Osteoblast (primary cell): ENCODE results near the gene CNOT8. TPM values are rescaled to one million over a fixed set of nuclear protein-coding genes. Genes with fewer than 3 reads are reported as not detected.

Source experiments
- DNase-seq: peaks from one replicate; pipeline ENCODE4 v3.0.0; 2011; ENCODE audit warnings: low spot score, mixed read lengths; ENCODE audit not compliant: insufficient read length; ENCODE audit errors: missing footprints
- H2AFZ ChIP-seq: 2 replicates; pipeline ENCODE4 v1.6.0; 2011; ENCODE audit warnings: mild to moderate bottlenecking, low read length
- H3K27ac ChIP-seq: 2 replicates; pipeline ENCODE4 v1.5.1; 2011; ENCODE audit warnings: mild to moderate bottlenecking, low read depth, low read length, moderate library complexity
- H3K27me3 ChIP-seq: 2 replicates; pipeline ENCODE4 v1.6.0; 2012; ENCODE audit warnings: mild to moderate bottlenecking, control low read depth, inconsistent platforms, low read length, moderate library complexity; ENCODE audit not compliant: insufficient read depth
- H3K36me3 ChIP-seq: 2 replicates; pipeline ENCODE4 v1.5.1; 2011; ENCODE audit warnings: mild to moderate bottlenecking, low read length, control low read depth, moderate library complexity; ENCODE audit not compliant: insufficient read depth
- H3K4me1 ChIP-seq: 2 replicates; pipeline ENCODE4 v1.5.1; 2011; ENCODE audit warnings: mild to moderate bottlenecking, low read length, control low read depth, moderate library complexity; ENCODE audit not compliant: insufficient read depth
- H3K4me2 ChIP-seq: 2 replicates; pipeline ENCODE4 v1.6.0; 2011; ENCODE audit warnings: mild to moderate bottlenecking, low read length; ENCODE audit not compliant: insufficient read depth
- H3K4me3 ChIP-seq: fragments of 200-600 bp; sonication (generic); 3 replicates; pipeline ENCODE4 v1.5.1; 2012; ENCODE audit warnings: mild to moderate bottlenecking, low read length, inconsistent platforms; ENCODE audit not compliant: insufficient read depth
- H3K79me2 ChIP-seq: 2 replicates; pipeline ENCODE4 v1.6.0; 2012; ENCODE audit warnings: mild to moderate bottlenecking, low read length, control low read depth, inconsistent platforms; ENCODE audit not compliant: insufficient read depth
- H3K9me3 ChIP-seq: 2 replicates; pipeline ENCODE4 v1.5.1; 2011; ENCODE audit warnings: low read depth, low read length, control low read depth
- H4K20me1 ChIP-seq: 2 replicates; pipeline ENCODE4 v1.6.0; 2012; ENCODE audit warnings: mild to moderate bottlenecking, low read length, control low read depth; ENCODE audit not compliant: insufficient read depth
- CTCF ChIP-seq: IDR thresholded peaks from 2 replicates; pipeline ENCODE4 v1.5.1; 2011; ENCODE audit warnings: mild to moderate bottlenecking, low read depth, low read length, moderate library complexity; ENCODE audit errors: extremely low read depth
- total RNA-seq: library from RNA; depleted of rRNA; stranded (reverse); fragments of >200 nt; gene quantifications from 2 replicates; pipeline ENCODE4 v1.2.3, GENCODE V29; 2012

CNOT8 gene
- total RNA-seq, 1 donor, result 55.7 TPM

DNA sequence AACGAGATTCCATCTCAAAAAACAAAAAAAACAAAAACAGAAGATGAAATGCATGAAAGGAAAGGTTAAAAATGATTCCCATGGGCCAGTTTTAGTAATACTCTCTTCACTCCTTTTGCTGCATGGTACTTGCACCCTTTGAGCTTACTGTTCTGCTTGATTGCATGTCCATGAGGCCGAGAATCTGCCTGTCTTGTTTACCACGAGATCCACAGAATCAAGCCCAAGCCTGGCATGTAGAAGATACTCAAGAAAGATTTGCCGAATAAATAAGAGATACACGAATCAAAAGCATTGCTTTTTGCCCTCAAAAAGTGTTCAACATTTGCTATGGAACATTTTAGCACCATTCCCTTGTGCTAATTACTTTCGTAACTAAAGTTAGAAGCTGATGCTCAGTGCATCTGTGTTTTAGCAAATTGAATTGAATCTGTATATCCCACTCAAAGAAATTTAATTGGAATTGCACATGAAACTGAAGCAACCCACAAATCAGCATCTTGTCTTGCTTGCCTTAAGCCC lies 9.1 kb upstream of the CNOT8 start:
- no peaks in the 10 kb centered on the region for H3K79me2 ChIP-seq
- H3K4me3 ChIP-seq, result peak overlapping the region; percentile 79
- peak overlapping the region; percentile 76 for H3K27ac ChIP-seq
- no peak for DNase-seq
- H4K20me1 ChIP-seq, result no peaks in the 10 kb centered on the region
- H3K36me3 ChIP-seq, result no peaks in the 10 kb centered on the region
- peak overlapping the region; percentile 88 for H2AFZ ChIP-seq
- H3K4me2 ChIP-seq, result peak overlapping the region; percentile 87
- H3K9me3 ChIP-seq, result no peaks in the 10 kb centered on the region
- H3K4me1 ChIP-seq, result peaks cover 22% of the 10 kb centered on the region
- no peaks in the 10 kb centered on the region for H3K27me3 ChIP-seq
- TF ChIP-seq CTCF, result no peak

DNA sequence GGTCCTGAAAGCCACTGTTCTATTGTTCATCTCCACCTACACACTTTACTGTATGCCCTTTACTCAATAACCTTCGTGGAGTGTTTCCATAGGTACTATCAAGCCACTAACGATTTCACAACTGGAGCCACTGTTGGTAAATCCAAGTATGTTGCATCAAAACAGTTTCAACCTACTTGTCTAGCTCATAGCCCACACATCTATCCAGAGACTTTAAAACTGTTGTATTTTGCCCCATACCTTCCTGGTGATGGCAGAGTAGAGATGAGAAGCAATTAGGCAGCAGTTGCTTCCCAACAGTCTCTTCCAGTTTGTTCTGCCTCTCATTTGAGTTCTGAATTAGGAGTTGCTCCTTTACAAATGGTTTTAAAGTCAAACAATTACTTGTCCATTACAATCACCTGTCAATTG lies 8.6 kb upstream of the CNOT8 start:
- DNase-seq, result peak; percentile 72
- peaks cover 22% of the 10 kb centered on the region for H3K4me1 ChIP-seq
- no peaks in the 10 kb centered on the region for H3K79me2 ChIP-seq
- no peaks in the 10 kb centered on the region for H4K20me1 ChIP-seq
- H3K27ac ChIP-seq, result peak overlapping the region; percentile 76
- peak overlapping the region; percentile 88 for H2AFZ ChIP-seq
- H3K27me3 ChIP-seq, result no peaks in the 10 kb centered on the region
- H3K4me3 ChIP-seq, result peak overlapping the region; percentile 79
- peak overlapping the region; percentile 87 for H3K4me2 ChIP-seq
- H3K36me3 ChIP-seq, result no peaks in the 10 kb centered on the region
- H3K9me3 ChIP-seq, result no peaks in the 10 kb centered on the region
- TF ChIP-seq CTCF, result no peak

DNA sequence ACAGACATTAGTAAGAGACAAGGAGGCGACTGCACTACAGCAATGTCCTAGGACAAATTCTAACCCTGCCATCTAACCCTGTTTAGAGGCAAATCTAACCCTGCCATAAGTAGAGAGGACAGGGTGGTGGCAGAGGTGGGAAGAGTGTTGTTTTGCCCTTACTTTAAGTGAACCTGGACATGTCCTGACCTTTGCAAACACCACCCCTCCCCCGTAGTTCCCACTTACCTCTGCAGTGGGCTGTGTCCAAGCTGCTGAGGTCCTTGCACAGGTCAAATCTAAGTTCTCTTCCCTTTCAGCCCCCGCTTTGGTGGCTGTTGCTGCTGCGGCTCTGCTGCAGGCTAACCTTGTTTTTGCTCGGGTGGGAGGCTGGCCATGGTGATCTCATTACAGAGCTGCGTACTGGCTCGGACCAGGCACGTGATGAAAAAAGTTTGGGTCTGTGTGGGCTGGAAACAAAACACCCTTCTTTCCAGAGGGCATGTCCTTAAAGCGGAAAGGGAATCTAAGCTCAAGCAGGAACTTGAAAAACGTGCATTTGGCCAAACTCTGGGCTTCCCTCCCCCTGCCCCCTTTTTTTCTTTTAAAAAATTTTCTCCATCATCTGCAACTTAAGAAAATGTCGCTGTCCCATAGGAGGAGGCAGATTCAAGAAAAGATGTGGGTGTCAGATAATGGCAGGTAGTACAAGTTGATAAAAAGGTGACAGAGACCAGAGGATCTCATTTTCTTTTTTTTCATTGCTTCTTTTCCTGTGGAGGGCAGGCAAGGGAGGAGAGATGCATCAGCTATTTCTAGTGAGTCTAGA lies 8.0 kb upstream of the CNOT8 start, which contains the start of gene FAXDC2:
Gene FAXDC2 (minus strand): TSS at position 349 of the 808 bp plus-strand sequence. CDS start 12,425 bp downstream, outside the sequence.
- no peak for TF ChIP-seq CTCF
- no peaks in the 10 kb centered on the region for H3K36me3 ChIP-seq
- peak within 1 kb of the TSS; percentile 79 for H3K4me3 ChIP-seq
- no peaks in the 10 kb centered on the region for H3K27me3 ChIP-seq
- no peaks in the 10 kb centered on the region for H3K79me2 ChIP-seq
- H2AFZ ChIP-seq, result peak within 1 kb of the TSS; percentile 88
- peak; percentile 95 for DNase-seq
- H4K20me1 ChIP-seq, result no peaks in the 10 kb centered on the region
- H3K9me3 ChIP-seq, result no peaks in the 10 kb centered on the region
- peak within 1 kb of the TSS; percentile 87 for H3K4me2 ChIP-seq
- H3K27ac ChIP-seq, result peak within 1 kb of the TSS; percentile 76
- H3K4me1 ChIP-seq, result peaks cover 22% of the 10 kb centered on the region

- Histone ChIP-seq H3K36me3 (no peaks in the 10 kb centered on the region), H3K27ac (peak overlapping the region; percentile 76), H3K79me2 (no peaks in the 10 kb centered on the region), H2AFZ (no peak overlapping the region), H3K27me3 (no peaks in the 10 kb centered on the region), H3K4me1 (peaks cover 22% of the 10 kb centered on the region), H3K9me3 (no peaks in the 10 kb centered on the region), H3K4me3 (no peak overlapping the region), H4K20me1 (no peaks in the 10 kb centered on the region), H3K4me2 (peak overlapping the region; percentile 87)
- DNase-seq, result no peak
- TF ChIP-seq CTCF, result no peak
Measured at GRCh38 chr5:154851351-154851750, 7.1 kb upstream of the CNOT8 start.
